HL-60 (cell line): ENCODE data around the gene ZBTB34.

Source experiments
- CTCF ChIP-seq: IDR thresholded peaks from one replicate; pipeline ENCODE4 v1.5.1; 2011; ENCODE audit warnings: low read length, control low read depth, inconsistent platforms; ENCODE audit not compliant: insufficient read depth
- GABPA ChIP-seq: IDR thresholded peaks from 2 replicates; pipeline ENCODE4 v1.6.1; 2012; ENCODE audit warnings: low read depth
- POLR2AphosphoS5 ChIP-seq: IDR thresholded peaks from 2 replicates; pipeline ENCODE4 v1.6.1; 2012; ENCODE audit warnings: low read depth
- TF ChIP-seq, protein P1 (sequence below): IDR thresholded peaks from 2 replicates; pipeline ENCODE4 v1.6.1; 2012; ENCODE audit warnings: low read depth; ENCODE audit not compliant: insufficient replicate concordance

DNA sequence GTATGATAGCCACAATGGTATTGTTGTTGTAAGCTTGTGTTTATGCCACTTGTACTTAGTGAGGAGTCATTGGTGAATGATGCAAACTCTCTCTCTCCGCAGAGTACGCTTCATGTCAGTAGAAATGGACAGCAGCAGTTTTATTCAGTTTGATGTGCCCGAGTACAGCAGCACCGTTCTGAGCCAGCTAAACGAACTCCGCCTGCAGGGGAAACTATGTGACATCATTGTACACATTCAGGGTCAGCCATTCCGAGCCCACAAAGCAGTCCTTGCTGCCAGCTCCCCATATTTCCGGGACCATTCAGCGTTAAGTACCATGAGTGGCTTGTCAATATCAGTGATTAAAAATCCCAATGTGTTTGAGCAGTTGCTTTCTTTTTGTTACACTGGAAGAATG, 18.8 kb downstream of the ZBTB34 start:
- no peak for TF ChIP-seq CTCF
- TF ChIP-seq POLR2AphosphoS5 = no peak
- TF ChIP-seq GABPA = no peak
- TF ChIP-seq, protein P1, sequence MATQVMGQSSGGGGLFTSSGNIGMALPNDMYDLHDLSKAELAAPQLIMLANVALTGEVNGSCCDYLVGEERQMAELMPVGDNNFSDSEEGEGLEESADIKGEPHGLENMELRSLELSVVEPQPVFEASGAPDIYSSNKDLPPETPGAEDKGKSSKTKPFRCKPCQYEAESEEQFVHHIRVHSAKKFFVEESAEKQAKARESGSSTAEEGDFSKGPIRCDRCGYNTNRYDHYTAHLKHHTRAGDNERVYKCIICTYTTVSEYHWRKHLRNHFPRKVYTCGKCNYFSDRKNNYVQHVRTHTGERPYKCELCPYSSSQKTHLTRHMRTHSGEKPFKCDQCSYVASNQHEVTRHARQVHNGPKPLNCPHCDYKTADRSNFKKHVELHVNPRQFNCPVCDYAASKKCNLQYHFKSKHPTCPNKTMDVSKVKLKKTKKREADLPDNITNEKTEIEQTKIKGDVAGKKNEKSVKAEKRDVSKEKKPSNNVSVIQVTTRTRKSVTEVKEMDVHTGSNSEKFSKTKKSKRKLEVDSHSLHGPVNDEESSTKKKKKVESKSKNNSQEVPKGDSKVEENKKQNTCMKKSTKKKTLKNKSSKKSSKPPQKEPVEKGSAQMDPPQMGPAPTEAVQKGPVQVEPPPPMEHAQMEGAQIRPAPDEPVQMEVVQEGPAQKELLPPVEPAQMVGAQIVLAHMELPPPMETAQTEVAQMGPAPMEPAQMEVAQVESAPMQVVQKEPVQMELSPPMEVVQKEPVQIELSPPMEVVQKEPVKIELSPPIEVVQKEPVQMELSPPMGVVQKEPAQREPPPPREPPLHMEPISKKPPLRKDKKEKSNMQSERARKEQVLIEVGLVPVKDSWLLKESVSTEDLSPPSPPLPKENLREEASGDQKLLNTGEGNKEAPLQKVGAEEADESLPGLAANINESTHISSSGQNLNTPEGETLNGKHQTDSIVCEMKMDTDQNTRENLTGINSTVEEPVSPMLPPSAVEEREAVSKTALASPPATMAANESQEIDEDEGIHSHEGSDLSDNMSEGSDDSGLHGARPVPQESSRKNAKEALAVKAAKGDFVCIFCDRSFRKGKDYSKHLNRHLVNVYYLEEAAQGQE = no peak
